Loucy (cell line): Measurements from ENCODE around the gene DACH1.

Experiments used
- H2AFZ ChIP-seq: fragments of 200-600 bp; sonication (generic); 2 replicates; pipeline ENCODE4 v1.6.0; 2016; ENCODE audit warnings: antibody characterized with exemption, mild to moderate bottlenecking, low read length, moderate library complexity
- H3F3A ChIP-seq: fragments of 200-600 bp; 2 replicates; pipeline ENCODE4 v1.6.0; 2016; ENCODE audit warnings: antibody characterized with exemption, low read depth, mild to moderate bottlenecking
- H3K27me3 ChIP-seq: fragments of 200-600 bp; sonication (generic); 2 replicates; pipeline ENCODE4 v1.6.1; 2014; ENCODE audit warnings: low read length, mild to moderate bottlenecking; ENCODE audit not compliant: insufficient read depth, poor library complexity, severe bottlenecking
- H3K36me3 ChIP-seq: fragments of 200-600 bp; sonication (generic); 2 replicates; pipeline ENCODE4 v1.6.1; 2016; ENCODE audit warnings: low read length; ENCODE audit not compliant: insufficient read depth
- H3K4me1 ChIP-seq: fragments of 200-600 bp; sonication (generic); 2 replicates; pipeline ENCODE4 v1.5.1; 2014; ENCODE audit warnings: low read length, mild to moderate bottlenecking; ENCODE audit not compliant: insufficient read depth, poor library complexity, severe bottlenecking
- H3K4me2 ChIP-seq: fragments of 200-600 bp; sonication (generic); 2 replicates; pipeline ENCODE4 v1.6.0; 2014; ENCODE audit warnings: antibody characterized with exemption, low read length, low read depth, mild to moderate bottlenecking; ENCODE audit not compliant: poor library complexity, severe bottlenecking
- H3K4me3 ChIP-seq: fragments of 200-600 bp; sonication (generic); 2 replicates; pipeline ENCODE4 v1.5.1; 2014; ENCODE audit warnings: low read length, mild to moderate bottlenecking, mixed read lengths; ENCODE audit not compliant: poor library complexity, severe bottlenecking
- H3K79me2 ChIP-seq: fragments of 200-600 bp; sonication (generic); 2 replicates; pipeline ENCODE4 v1.6.1; 2014; ENCODE audit warnings: low read length; ENCODE audit not compliant: insufficient read depth
- H3K9ac ChIP-seq: fragments of 200-600 bp; sonication (generic); 2 replicates; pipeline ENCODE4 v1.6.0; 2014; ENCODE audit warnings: mild to moderate bottlenecking, low read depth, low read length, moderate library complexity; ENCODE audit not compliant: poor library complexity, severe bottlenecking
- H3K9me2 ChIP-seq: fragments of 200-600 bp; sonication (generic); replicated peaks from 2 replicates; pipeline ENCODE4 v1.6.1; 2016; ENCODE audit warnings: low read depth, low read length, mixed read lengths
- H3K9me3 ChIP-seq: fragments of 200-600 bp; sonication (generic); 2 replicates; pipeline ENCODE4 v1.6.1; 2014; ENCODE audit warnings: mild to moderate bottlenecking, antibody characterized with exemption, low read length, low read depth; ENCODE audit not compliant: insufficient read depth
- H4K20me1 ChIP-seq: fragments of 200-600 bp; sonication (generic); 2 replicates; pipeline ENCODE4 v1.6.0; 2014; ENCODE audit warnings: antibody characterized with exemption, low read length, mild to moderate bottlenecking; ENCODE audit not compliant: insufficient read depth, poor library complexity, severe bottlenecking
- CTCF ChIP-seq: fragments of 200-600 bp; sonication (generic); conservative IDR thresholded peaks from 2 replicates; pipeline ENCODE4 v1.5.1; 2014; ENCODE audit warnings: mild to moderate bottlenecking, antibody characterized with exemption, low read length
- EZH2phosphoT487 ChIP-seq: fragments of 200-600 bp; IDR thresholded peaks from 2 replicates; pipeline ENCODE4 v1.6.1; 2018; ENCODE audit warnings: antibody characterized with exemption, mild to moderate bottlenecking, moderate library complexity, borderline replicate concordance

DACH1 gene

DNA sequence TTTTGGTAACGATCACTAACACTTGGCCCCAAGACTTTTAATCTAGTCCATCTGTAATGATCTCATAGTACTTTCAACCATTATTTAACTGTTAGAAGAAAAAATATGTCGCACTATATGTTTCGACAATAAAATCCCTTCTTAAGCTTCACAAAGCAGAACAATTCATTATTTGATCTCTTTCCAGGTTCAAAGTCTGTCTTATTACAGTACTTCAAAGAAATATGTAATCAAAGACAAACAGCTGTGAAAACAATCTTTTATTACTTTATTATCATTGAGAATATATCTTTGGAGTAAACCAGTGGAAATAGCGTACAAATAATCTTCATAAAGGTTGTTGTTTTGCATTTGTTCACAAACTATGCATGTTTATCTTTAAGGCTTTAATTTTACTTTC is 93.5 kb downstream of the DACH1 start:
- Histone ChIP-seq H2AFZ (no peak overlapping the region), H3K4me1 (peaks cover 24% of the 10 kb centered on the region), H3F3A (no peaks in the 10 kb centered on the region), H3K4me2 (no peak overlapping the region), H4K20me1 (no peaks in the 10 kb centered on the region), H3K27me3 (no peaks in the 10 kb centered on the region), H3K4me3 (no peak overlapping the region), H3K9ac (no peak overlapping the region), H3K36me3 (no peaks in the 10 kb centered on the region), H3K9me2 (no peaks in the 10 kb centered on the region), H3K9me3 (no peaks in the 10 kb centered on the region), H3K79me2 (no peaks in the 10 kb centered on the region)
- no peak for TF ChIP-seq CTCF
- TF ChIP-seq EZH2phosphoT487 = no peak

GRCh38 chr13:71772361-71772760 is 94.6 kb downstream of the DACH1 start:
- Histone ChIP-seq H3K36me3 (no peaks in the 10 kb centered on the region), H3K4me2 (no peak overlapping the region), H3F3A (no peaks in the 10 kb centered on the region), H3K9ac (no peak overlapping the region), H4K20me1 (no peaks in the 10 kb centered on the region), H3K4me3 (no peak overlapping the region), H3K9me3 (no peaks in the 10 kb centered on the region), H3K9me2 (no peaks in the 10 kb centered on the region), H3K4me1 (peaks cover 24% of the 10 kb centered on the region), H3K79me2 (no peaks in the 10 kb centered on the region), H3K27me3 (no peaks in the 10 kb centered on the region), H2AFZ (no peak overlapping the region)
- TF ChIP-seq EZH2phosphoT487 (no peak), CTCF (no peak)

- H3F3A ChIP-seq = no peaks in the 10 kb centered on the region
- H3K9me2 ChIP-seq = no peaks in the 10 kb centered on the region
- H4K20me1 ChIP-seq = no peaks in the 10 kb centered on the region
- H3K27me3 ChIP-seq = no peaks in the 10 kb centered on the region
- H3K4me1 ChIP-seq = peaks cover 15% of the 10 kb centered on the region
- no peak overlapping the region for H3K9ac ChIP-seq
- H2AFZ ChIP-seq = no peak overlapping the region
- no peak overlapping the region for H3K4me2 ChIP-seq
- H3K4me3 ChIP-seq = no peak overlapping the region
- no peaks in the 10 kb centered on the region for H3K9me3 ChIP-seq
- no peaks in the 10 kb centered on the region for H3K79me2 ChIP-seq
- no peaks in the 10 kb centered on the region for H3K36me3 ChIP-seq
- no peak for TF ChIP-seq CTCF
- no peak for TF ChIP-seq EZH2phosphoT487
These were observed 95.9 kb downstream of the DACH1 start for GRCh38 chr13:71771144-71771543.
